ENCODE measurements around the gene MFAP4. TPM values are rescaled to one million over a fixed set of nuclear protein-coding genes. Genes with fewer than 3 reads are reported as not detected.
A peak's percentile ranks its signal among the peaks of the same experiment; 100 is the strongest.

The MFAP4 gene
- total and polyA plus RNA-seq, 9 of the 15 experiments (the other 6 are each of a cell fraction or from before 2014, with no cell fraction given), result 0.07 to 0.24 TPM; not detected in 7

DNA sequence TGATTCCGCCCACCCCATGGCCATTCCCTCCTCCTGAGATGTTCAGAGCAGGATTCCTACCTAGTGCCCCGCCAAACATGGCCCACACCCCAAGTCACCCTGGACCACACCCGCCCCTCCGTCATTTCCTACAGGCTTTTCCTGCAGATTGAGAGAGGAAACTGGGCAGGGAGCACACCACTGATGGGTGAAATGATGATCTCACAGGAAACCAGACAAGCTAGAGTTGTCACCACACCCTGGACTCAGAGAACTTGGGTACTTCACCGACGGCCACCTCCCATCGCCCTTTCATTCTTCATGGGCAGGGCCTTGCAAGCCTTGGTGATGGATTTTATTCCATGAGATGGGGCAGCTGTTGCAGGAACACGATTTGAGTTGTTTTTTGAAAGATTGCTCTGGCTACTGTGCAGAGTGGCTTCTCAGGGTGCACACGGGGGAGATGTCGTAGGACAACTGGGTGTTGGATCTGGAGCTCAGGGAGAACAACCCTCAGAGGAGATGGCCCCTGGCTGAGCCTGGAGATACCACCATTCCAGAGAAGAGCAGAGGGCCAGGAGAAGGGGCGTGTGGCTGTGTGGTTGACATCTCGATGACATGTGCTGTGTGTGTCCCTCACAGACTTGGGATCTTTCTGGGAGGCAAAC is 17.0 kb downstream of the MFAP4 start:
- H3K9ac ChIP-seq (ENCODE audit: insufficient read depth in 1 of 2, low read depth in 2 of 2, low read length in 2 of 2), result peak overlapping the region in 1 of 2 experiments; percentile 68; a peak in 2 of 4 replicates
- BruUV-seq (replicated peaks), result no TSS peak
- FAIRE-seq, result no peak
- no peak for TF ChIP-seq SMAD1 (IDR thresholded peaks at IDR 0.05; ENCODE audit: low read depth, low read length, partially characterized antibody)
- no peak for TF ChIP-seq NONO (IDR thresholded peaks at IDR 0.05; ENCODE audit: low read depth in 2 of 2, low read length in 1 of 2)
- TF ChIP-seq, protein P1, sequence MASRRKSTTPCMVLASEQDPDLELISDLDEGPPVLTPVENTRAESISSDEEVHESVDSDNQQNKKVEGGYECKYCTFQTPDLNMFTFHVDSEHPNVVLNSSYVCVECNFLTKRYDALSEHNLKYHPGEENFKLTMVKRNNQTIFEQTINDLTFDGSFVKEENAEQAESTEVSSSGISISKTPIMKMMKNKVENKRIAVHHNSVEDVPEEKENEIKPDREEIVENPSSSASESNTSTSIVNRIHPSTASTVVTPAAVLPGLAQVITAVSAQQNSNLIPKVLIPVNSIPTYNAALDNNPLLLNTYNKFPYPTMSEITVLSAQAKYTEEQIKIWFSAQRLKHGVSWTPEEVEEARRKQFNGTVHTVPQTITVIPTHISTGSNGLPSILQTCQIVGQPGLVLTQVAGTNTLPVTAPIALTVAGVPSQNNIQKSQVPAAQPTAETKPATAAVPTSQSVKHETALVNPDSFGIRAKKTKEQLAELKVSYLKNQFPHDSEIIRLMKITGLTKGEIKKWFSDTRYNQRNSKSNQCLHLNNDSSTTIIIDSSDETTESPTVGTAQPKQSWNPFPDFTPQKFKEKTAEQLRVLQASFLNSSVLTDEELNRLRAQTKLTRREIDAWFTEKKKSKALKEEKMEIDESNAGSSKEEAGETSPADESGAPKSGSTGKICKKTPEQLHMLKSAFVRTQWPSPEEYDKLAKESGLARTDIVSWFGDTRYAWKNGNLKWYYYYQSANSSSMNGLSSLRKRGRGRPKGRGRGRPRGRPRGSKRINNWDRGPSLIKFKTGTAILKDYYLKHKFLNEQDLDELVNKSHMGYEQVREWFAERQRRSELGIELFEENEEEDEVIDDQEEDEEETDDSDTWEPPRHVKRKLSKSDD (conservative IDR thresholded peaks at IDR 0.05; ENCODE audit: low read length), result no peak
- in situ Hi-C loops (cut with MboI) (loop anchor here (10.0 kb wide), 1 partner anchor 395 kb away; no protein-coding TSS in a partner anchor), intact Hi-C loops (cut with micrococcal nuclease) (no loop called here)
- no peak for ATAC-seq
- CTCF ChIA-PET (ENCODE audit: low intra/inter-chr PET ratio), result no interaction called here
- no peak overlapping the region for H3K4me3 ChIP-seq
- H3K4me2 ChIP-seq (ENCODE audit: insufficient read depth, low read length), result no peak overlapping the region
- H3K9me1 ChIP-seq (ENCODE audit: control insufficient read depth, insufficient read depth, low read length), result no peaks in the 10 kb centered on the region
- 46% methylated on average over 12 of the region's 12 CpGs for WGBS (ENCODE audit: insufficient coverage, low coverage, missing lambda C conversion rate)
- no peaks in the 10 kb centered on the region for H3K79me2 ChIP-seq (ENCODE audit: control insufficient read depth, insufficient read depth, low read length)
- no peak overlapping the region for H3K27ac ChIP-seq (ENCODE audit: extremely low read depth, low read depth, low read length)
- DNase-seq (ENCODE audit: extremely low read depth in 1 of 4, low spot score in 3 of 4), result no peak
- no peaks in the 10 kb centered on the region for H3K36me3 ChIP-seq (ENCODE audit: control insufficient read depth, insufficient read depth, low read length)
- POLR2A ChIA-PET, result interaction anchor here (0.6 to 1.0 kb wide), 2 partner anchors 24 to 60 kb away, joined by 3 to 6 read pairs; no protein-coding TSS in a partner anchor
- no peaks in the 10 kb centered on the region for H3K27me3 ChIP-seq (ENCODE audit: control insufficient read depth in 2 of 2, insufficient read depth in 2 of 2, low read length in 2 of 2)
- no peaks in the 10 kb centered on the region for H4K20me1 ChIP-seq (replicated peaks; ENCODE audit: control insufficient read depth, insufficient read depth, low read length)
- peaks cover 0 to 9% of the 10 kb centered on the region in 2 experiments; a peak in 3 of 5 replicates for H3K4me1 ChIP-seq (replicated peaks in 1 of 2; ENCODE audit: control insufficient read depth in 2 of 2, insufficient read depth in 2 of 2, low read length in 2 of 2)
- no peak overlapping the region for H2AFZ ChIP-seq (ENCODE audit: low read depth, low read length)
- H3K9me3 ChIP-seq (replicated peaks; ENCODE audit: control insufficient read depth, insufficient read depth, low read depth, low read length), result no peaks in the 10 kb centered on the region
